Measurements from ENCODE around the gene CD320. TPM values are rescaled to one million over a fixed set of nuclear protein-coding genes. Genes with fewer than 3 reads are reported as not detected.

CD320 gene
- total and polyA plus RNA-seq, 2 donors (not counting 1 experiment from before 2014, with no cell fraction given): 30.5 to 32.6 TPM

DNA sequence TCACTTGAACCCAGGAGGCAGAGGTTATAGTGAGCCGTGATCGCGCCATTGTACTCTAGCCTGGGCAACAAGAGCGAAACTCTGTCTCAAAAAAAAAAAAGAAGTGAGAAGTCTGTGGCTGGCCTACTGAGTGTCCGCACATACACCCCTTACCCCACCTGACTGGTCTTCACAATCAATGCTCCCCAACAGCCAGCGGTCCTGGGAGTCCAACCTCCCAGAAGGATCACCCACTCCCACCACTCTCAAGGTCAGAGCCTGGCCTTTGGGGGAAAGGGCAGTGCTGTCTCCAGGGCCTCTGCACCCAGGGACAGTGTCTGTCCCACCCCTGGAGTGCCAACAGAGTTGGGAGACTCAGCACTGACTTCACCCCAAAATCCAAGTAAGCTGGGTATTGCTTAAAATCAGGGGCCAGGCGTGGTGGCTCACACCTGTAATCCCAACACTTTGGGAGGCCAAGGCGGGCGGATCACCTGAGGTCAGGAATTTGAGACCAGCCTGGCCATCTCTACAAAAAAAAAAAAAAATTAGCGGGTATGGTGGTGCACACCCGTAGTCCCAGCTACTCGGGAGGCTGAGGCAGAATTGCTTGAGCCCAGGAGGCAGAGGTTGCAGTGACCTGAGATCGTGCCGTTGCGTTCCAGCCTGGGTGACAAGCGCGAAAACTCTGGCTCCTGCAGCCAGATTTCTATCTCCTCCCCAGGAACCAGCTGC, 2.3 kb upstream of the CD320 start:
- ChIA-PET POLR2A (interaction anchor here (0.7 kb wide), 1 partner anchor 150 kb away, joined by 3 read pairs; no protein-coding TSS in a partner anchor), CTCF (interaction anchor here (0.9 to 1.8 kb wide), 2 partner anchors 9 to 269 kb away, joined by 4 to 5 read pairs; no protein-coding TSS in a partner anchor)
- H3K79me2 ChIP-seq (ENCODE audit: control insufficient read depth, insufficient read depth, low read length): peaks cover 17% of the 10 kb centered on the region
- 94% methylated on average over 14 of the region's 17 CpGs for WGBS (ENCODE audit: insufficient coverage)
- no peaks in the 10 kb centered on the region for H3K9me3 ChIP-seq (ENCODE audit: control extremely low read depth in 1 of 3, control insufficient read depth in 2 of 3, insufficient read depth in 1 of 3, low read length in 2 of 3)
- Mint-ChIP-seq H3K9me3 (ENCODE audit: insufficient read depth) (no peaks in the 10 kb centered on the region), H3K4me3 (no peak overlapping the region), H3K4me1 (peaks cover 24% of the 10 kb centered on the region), H3K27ac (no peak overlapping the region), H3K27me3 (no peaks in the 10 kb centered on the region)
- intact Hi-C loops (cut with micrococcal nuclease): no loop called here
- H3K27ac ChIP-seq (ENCODE audit: low read length in 2 of 2): no peak overlapping the region
- H3K27me3 ChIP-seq (replicated peaks in 1 of 4; ENCODE audit: control extremely low read depth in 1 of 4, control insufficient read depth in 3 of 4, insufficient read depth in 4 of 4, low read length in 3 of 4): no peaks in the 10 kb centered on the region
- TF ChIP-seq EZH2 (IDR thresholded peaks at IDR 0.05; ENCODE audit: borderline replicate concordance, insufficient read depth, low read depth, low read length, poor library complexity, severe bottlenecking): no peak
- TF ChIP-seq, protein P1, sequence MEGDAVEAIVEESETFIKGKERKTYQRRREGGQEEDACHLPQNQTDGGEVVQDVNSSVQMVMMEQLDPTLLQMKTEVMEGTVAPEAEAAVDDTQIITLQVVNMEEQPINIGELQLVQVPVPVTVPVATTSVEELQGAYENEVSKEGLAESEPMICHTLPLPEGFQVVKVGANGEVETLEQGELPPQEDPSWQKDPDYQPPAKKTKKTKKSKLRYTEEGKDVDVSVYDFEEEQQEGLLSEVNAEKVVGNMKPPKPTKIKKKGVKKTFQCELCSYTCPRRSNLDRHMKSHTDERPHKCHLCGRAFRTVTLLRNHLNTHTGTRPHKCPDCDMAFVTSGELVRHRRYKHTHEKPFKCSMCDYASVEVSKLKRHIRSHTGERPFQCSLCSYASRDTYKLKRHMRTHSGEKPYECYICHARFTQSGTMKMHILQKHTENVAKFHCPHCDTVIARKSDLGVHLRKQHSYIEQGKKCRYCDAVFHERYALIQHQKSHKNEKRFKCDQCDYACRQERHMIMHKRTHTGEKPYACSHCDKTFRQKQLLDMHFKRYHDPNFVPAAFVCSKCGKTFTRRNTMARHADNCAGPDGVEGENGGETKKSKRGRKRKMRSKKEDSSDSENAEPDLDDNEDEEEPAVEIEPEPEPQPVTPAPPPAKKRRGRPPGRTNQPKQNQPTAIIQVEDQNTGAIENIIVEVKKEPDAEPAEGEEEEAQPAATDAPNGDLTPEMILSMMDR (IDR thresholded peaks at IDR 0.05): no peak
- peaks cover 6% of the 10 kb centered on the region for H4K20me1 ChIP-seq (ENCODE audit: control insufficient read depth, insufficient read depth, low read length, poor library complexity, severe bottlenecking)
- ATAC-seq (ENCODE audit: low read depth) (no peak), DNase-seq (no peak)
- peaks cover 3 to 25% of the 10 kb centered on the region in 2 experiments for H3K36me3 ChIP-seq (replicated peaks in 1 of 2; ENCODE audit: control extremely low read depth in 1 of 2, control insufficient read depth in 1 of 2, extremely low read depth in 1 of 2, insufficient read depth in 2 of 2, low read length in 1 of 2)
- no peak overlapping the region for H2AFZ ChIP-seq (ENCODE audit: insufficient read depth, low read depth, low read length, poor library complexity, severe bottlenecking)
- H3K4me1 ChIP-seq (ENCODE audit: control insufficient read depth in 2 of 2, insufficient read depth in 2 of 2, low read length in 2 of 2): peaks cover 7 to 18% of the 10 kb centered on the region in 2 donors
- no peak overlapping the region for H3K4me2 ChIP-seq (replicated peaks; ENCODE audit: low read depth, low read length, poor library complexity, severe bottlenecking)
- no peak overlapping the region for H3K4me3 ChIP-seq (ENCODE audit: control extremely low read depth in 1 of 5, extremely low read depth in 1 of 5, insufficient read depth in 1 of 5, low read depth in 2 of 5, low read length in 4 of 5)
- H3K9ac ChIP-seq (ENCODE audit: low read length): no peak overlapping the region

DNA sequence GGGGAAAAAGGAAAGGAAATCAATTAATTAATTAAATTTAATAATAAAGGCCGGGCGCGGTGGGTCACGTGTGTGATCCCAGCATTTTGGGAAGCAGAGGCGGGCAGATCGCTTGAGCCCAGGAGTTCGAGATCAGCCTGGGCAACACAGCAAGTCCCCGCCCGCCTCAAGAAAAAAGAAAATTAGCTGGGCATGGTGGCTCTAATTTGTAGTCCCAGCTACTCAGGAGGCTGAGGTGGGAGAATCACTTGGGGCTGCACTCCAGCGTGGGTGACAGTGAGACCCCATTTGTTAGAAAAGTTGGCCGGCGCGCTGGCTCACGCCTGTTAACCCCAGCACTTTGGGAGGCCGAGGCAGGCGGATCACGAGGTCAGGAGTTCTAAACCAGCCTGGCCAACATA, 733 bp upstream of the CD320 start:
- peaks cover 6% of the 10 kb centered on the region for H4K20me1 ChIP-seq (ENCODE audit: control insufficient read depth, insufficient read depth, low read length, poor library complexity, severe bottlenecking)
- no peaks in the 10 kb centered on the region for H3K27me3 ChIP-seq (replicated peaks in 1 of 4; ENCODE audit: control extremely low read depth in 1 of 4, control insufficient read depth in 3 of 4, insufficient read depth in 4 of 4, low read length in 3 of 4)
- H3K4me3 ChIP-seq (ENCODE audit: control extremely low read depth in 1 of 5, extremely low read depth in 1 of 5, insufficient read depth in 1 of 5, low read depth in 2 of 5, low read length in 4 of 5): peak overlapping the region; percentile 44 to 68 (median 66)
- H3K4me1 ChIP-seq (ENCODE audit: control insufficient read depth in 2 of 2, insufficient read depth in 2 of 2, low read length in 2 of 2): peaks cover 7 to 18% of the 10 kb centered on the region in 2 donors
- peak overlapping the region; percentile 86 for H3K4me2 ChIP-seq (replicated peaks; ENCODE audit: low read depth, low read length, poor library complexity, severe bottlenecking)
- DNase-seq (no peak), ATAC-seq (ENCODE audit: low read depth) (no peak)
- H2AFZ ChIP-seq (ENCODE audit: insufficient read depth, low read depth, low read length, poor library complexity, severe bottlenecking): no peak overlapping the region
- H3K27ac ChIP-seq (ENCODE audit: low read length in 2 of 2): no peak overlapping the region
- H3K27ac Mint-ChIP-seq: no peak overlapping the region
- peaks cover 17% of the 10 kb centered on the region for H3K79me2 ChIP-seq (ENCODE audit: control insufficient read depth, insufficient read depth, low read length)
- peak overlapping the region; percentile 67 for H3K9ac ChIP-seq (ENCODE audit: low read length)
- H3K4me1 Mint-ChIP-seq: peaks cover 24% of the 10 kb centered on the region
- intact Hi-C loops (cut with micrococcal nuclease): loop anchor here (1.0 to 10.0 kb wide), 3 partner anchors 12 to 1114 kb away; partner anchors contain the start of genes NDUFA7, RAB11B and RPS28
- CTCF ChIA-PET: interaction anchor here (1.3 kb wide), 1 partner anchor 12 kb away, joined by 3 read pairs; the partner anchor contains the start of genes NDUFA7 and RPS28
- peaks cover 2 to 15% of the 10 kb centered on the region in 2 experiments for H3K36me3 ChIP-seq (replicated peaks in 1 of 2; ENCODE audit: control extremely low read depth in 1 of 2, control insufficient read depth in 1 of 2, extremely low read depth in 1 of 2, insufficient read depth in 2 of 2, low read length in 1 of 2)
- no peaks in the 10 kb centered on the region for H3K27me3 Mint-ChIP-seq
- no peaks in the 10 kb centered on the region for H3K9me3 ChIP-seq (ENCODE audit: control extremely low read depth in 1 of 3, control insufficient read depth in 2 of 3, insufficient read depth in 1 of 3, low read length in 2 of 3)
- TF ChIP-seq, protein P1 (IDR thresholded peaks at IDR 0.05): no peak
- no peak for TF ChIP-seq EZH2 (IDR thresholded peaks at IDR 0.05; ENCODE audit: borderline replicate concordance, insufficient read depth, low read depth, low read length, poor library complexity, severe bottlenecking)
- H3K4me3 Mint-ChIP-seq: peak overlapping the region; percentile 93
- H3K9me3 Mint-ChIP-seq (ENCODE audit: insufficient read depth): no peaks in the 10 kb centered on the region
- POLR2A ChIA-PET: no interaction called here
- 90% methylated on average over 12 of the region's 17 CpGs for WGBS (ENCODE audit: insufficient coverage)

Data from B cell (primary cell).